Vagina (tissue), 2 donors: ENCODE measurements around the gene NPAS2. TPM values are rescaled to one million over a fixed set of nuclear protein-coding genes. Genes with fewer than 3 reads are reported as not detected.

Source experiments
- DNase-seq, 2 donors: peaks; one replicate each; pipeline ENCODE4 v3.0.0-alpha.2; 2017; ENCODE audit errors: extremely low spot score in 2 of 2
- H3K27ac ChIP-seq: fragments of 200-600 bp; sonication (generic); one replicate; pipeline ENCODE4 v1.5.1; 2019
- H3K27me3 ChIP-seq: fragments of 200-600 bp; sonication (generic); one replicate; pipeline ENCODE4 v1.5.1; 2019
- H3K36me3 ChIP-seq, 2 donors: fragments of 200-600 bp; sonication (generic); one replicate each; pipeline ENCODE4 v1.5.1; 2017 to 2019
- H3K4me1 ChIP-seq: fragments of 200-600 bp; sonication (generic); one replicate; pipeline ENCODE4 v1.5.1; 2019
- H3K4me3 ChIP-seq, 2 donors: fragments of 200-600 bp; sonication (generic); 1 replicate in 1 of 2; 2 replicates in 1 of 2; pipeline ENCODE4 v1.5.1; 2016 to 2019
- H3K9me3 ChIP-seq: fragments of 200-600 bp; sonication (generic); one replicate; pipeline ENCODE4 v1.5.1; 2019
- CTCF ChIP-seq, 3 experiments: fragments of 450-650 bp in 2 of 3; fragments of 200-600 bp in 1 of 3; sonication (generic) in 1 of 3; IDR thresholded peaks; one replicate each; pipeline ENCODE4 v1.5.1; 2017 to 2019; ENCODE audit warnings: antibody characterized with exemption in 3 of 3, mild to moderate bottlenecking in 2 of 3, moderate library complexity in 2 of 3
- POLR2A ChIP-seq, 2 donors: fragments of 450-650 bp; IDR thresholded peaks; one replicate each; pipeline ENCODE4 v1.6.1; 2017; ENCODE audit warnings: antibody characterized with exemption in 2 of 2, mild to moderate bottlenecking in 2 of 2, moderate library complexity in 2 of 2
- POLR2AphosphoS5 ChIP-seq, 2 donors: sonication (generic); formaldehyde crosslinking; IDR thresholded peaks; one replicate each; pipeline ENCODE4 v1.9.0; 2017; ENCODE audit warnings: antibody characterized with exemption in 2 of 2, mild to moderate bottlenecking in 2 of 2, low read depth in 1 of 2; ENCODE audit not compliant: insufficient read depth in 1 of 2
- intact Hi-C: fragments of 100-400 bp; cut with DNase I; formaldehyde crosslinking; loops from one replicate; pipeline ENCODE4 v1.15.1; 2023
- total RNA-seq: library from RNA; depleted of rRNA; stranded (reverse); fragments of >200 nt; gene quantifications from one replicate; pipeline ENCODE4 v1.2.3, GENCODE V29; 2016

Gene NPAS2
- total RNA-seq, 1 donor from 2014 or later: 37.6 TPM

GRCh38 chr2:100857915-100858314, 38.0 kb downstream of the NPAS2 start:
- Histone ChIP-seq H3K36me3 (no peaks in the 10 kb centered on the region), H3K4me3 (no peak overlapping the region), H3K27ac (peak overlapping the region; percentile 15), H3K9me3 (no peaks in the 10 kb centered on the region), H3K27me3 (no peaks in the 10 kb centered on the region), H3K4me1 (peaks cover 6% of the 10 kb centered on the region)
- intact Hi-C loops: no loop called here
- DNase-seq: no peak
- TF ChIP-seq POLR2AphosphoS5 (IDR thresholded peaks at IDR 0.05; ENCODE audit: insufficient read depth in 1 of 2, low read depth in 1 of 2) (no peak), POLR2A (IDR thresholded peaks at IDR 0.05) (no peak), CTCF (IDR thresholded peaks at IDR 0.05) (no peak)

GRCh38 chr2:100859902-100860301, 40.0 kb downstream of the NPAS2 start:
- Histone ChIP-seq H3K4me1 (peaks cover 9% of the 10 kb centered on the region), H3K36me3 (no peaks in the 10 kb centered on the region), H3K4me3 (no peak overlapping the region), H3K27ac (no peak overlapping the region), H3K9me3 (no peaks in the 10 kb centered on the region), H3K27me3 (no peaks in the 10 kb centered on the region)
- TF ChIP-seq POLR2AphosphoS5 (IDR thresholded peaks at IDR 0.05; ENCODE audit: insufficient read depth in 1 of 2, low read depth in 1 of 2) (no peak), CTCF (IDR thresholded peaks at IDR 0.05) (no peak), POLR2A (IDR thresholded peaks at IDR 0.05) (no peak)
- no peak for DNase-seq
- intact Hi-C loops: no loop called here

- peaks cover 23% of the 10 kb centered on the region for H3K4me1 ChIP-seq
- no peaks in the 10 kb centered on the region for H3K9me3 ChIP-seq
- DNase-seq: no peak
- no peak overlapping the region for H3K4me3 ChIP-seq
- no peak overlapping the region for H3K27ac ChIP-seq
- H3K27me3 ChIP-seq: no peaks in the 10 kb centered on the region
- TF ChIP-seq POLR2AphosphoS5 (IDR thresholded peaks at IDR 0.05; ENCODE audit: insufficient read depth in 1 of 2, low read depth in 1 of 2) (no peak), CTCF (IDR thresholded peaks at IDR 0.05) (no peak), POLR2A (IDR thresholded peaks at IDR 0.05) (no peak)
- intact Hi-C loops: no loop called here
- H3K36me3 ChIP-seq: no peaks in the 10 kb centered on the region
Observed at GRCh38 chr2:100861340-100861739, 41.4 kb downstream of the NPAS2 start.

- Histone ChIP-seq H3K4me3 (no peak overlapping the region), H3K27ac (no peak overlapping the region), H3K4me1 (peaks cover 23% of the 10 kb centered on the region), H3K36me3 (no peaks in the 10 kb centered on the region), H3K9me3 (no peaks in the 10 kb centered on the region), H3K27me3 (no peaks in the 10 kb centered on the region)
- TF ChIP-seq POLR2A (IDR thresholded peaks at IDR 0.05) (no peak), CTCF (IDR thresholded peaks at IDR 0.05) (no peak), POLR2AphosphoS5 (IDR thresholded peaks at IDR 0.05; ENCODE audit: insufficient read depth in 1 of 2, low read depth in 1 of 2) (no peak)
- no peak for DNase-seq
- intact Hi-C loops: no loop called here
Observed at GRCh38 chr2:100862081-100862480, 42.1 kb downstream of the NPAS2 start.

GRCh38 chr2:100865816-100866460, 46.0 kb downstream of the NPAS2 start:
- no peaks in the 10 kb centered on the region for H3K9me3 ChIP-seq
- intact Hi-C loops: no loop called here
- H3K36me3 ChIP-seq: no peaks in the 10 kb centered on the region
- no peaks in the 10 kb centered on the region for H3K27me3 ChIP-seq
- H3K27ac ChIP-seq: peak overlapping the region; percentile 42
- DNase-seq: no peak
- no peak overlapping the region for H3K4me3 ChIP-seq
- peaks cover 18% of the 10 kb centered on the region for H3K4me1 ChIP-seq
- no peak for TF ChIP-seq POLR2A (IDR thresholded peaks at IDR 0.05)
- peak in 1 of 2 donors; percentile 11 for TF ChIP-seq POLR2AphosphoS5 (IDR thresholded peaks at IDR 0.05; ENCODE audit: insufficient read depth in 1 of 2, low read depth in 1 of 2)
